Skeletal muscle satellite cell (primary cell): ENCODE measurements around the gene SNTG2.

Experiments
- H3K27me3 ChIP-seq: 2 replicates; pipeline ENCODE4 v1.7.0; 2013; ENCODE audit warnings: low read length; ENCODE audit not compliant: control insufficient read depth, insufficient read depth
- H3K36me3 ChIP-seq: 2 replicates; pipeline ENCODE4 v1.7.0; 2013; ENCODE audit warnings: mild to moderate bottlenecking, control low read depth, low read length; ENCODE audit not compliant: insufficient read depth
- H3K4me1 ChIP-seq: 2 replicates; pipeline ENCODE4 v1.7.0; 2013; ENCODE audit warnings: low read length; ENCODE audit not compliant: control insufficient read depth, insufficient read depth
- H3K4me2 ChIP-seq: 2 replicates; pipeline ENCODE4 v1.7.0; 2013; ENCODE audit warnings: mild to moderate bottlenecking, low read length
- H3K4me3 ChIP-seq: 2 replicates; pipeline ENCODE4 v1.7.0; 2013; ENCODE audit warnings: low read length
- H3K9ac ChIP-seq: 2 replicates; pipeline ENCODE4 v1.7.0; 2013; ENCODE audit warnings: mild to moderate bottlenecking, low read depth, low read length, moderate library complexity
- H3K9me3 ChIP-seq: replicated peaks from 2 replicates; pipeline ENCODE4 v1.7.0; 2013; ENCODE audit warnings: mild to moderate bottlenecking, control low read depth, low read length

Gene SNTG2

DNA sequence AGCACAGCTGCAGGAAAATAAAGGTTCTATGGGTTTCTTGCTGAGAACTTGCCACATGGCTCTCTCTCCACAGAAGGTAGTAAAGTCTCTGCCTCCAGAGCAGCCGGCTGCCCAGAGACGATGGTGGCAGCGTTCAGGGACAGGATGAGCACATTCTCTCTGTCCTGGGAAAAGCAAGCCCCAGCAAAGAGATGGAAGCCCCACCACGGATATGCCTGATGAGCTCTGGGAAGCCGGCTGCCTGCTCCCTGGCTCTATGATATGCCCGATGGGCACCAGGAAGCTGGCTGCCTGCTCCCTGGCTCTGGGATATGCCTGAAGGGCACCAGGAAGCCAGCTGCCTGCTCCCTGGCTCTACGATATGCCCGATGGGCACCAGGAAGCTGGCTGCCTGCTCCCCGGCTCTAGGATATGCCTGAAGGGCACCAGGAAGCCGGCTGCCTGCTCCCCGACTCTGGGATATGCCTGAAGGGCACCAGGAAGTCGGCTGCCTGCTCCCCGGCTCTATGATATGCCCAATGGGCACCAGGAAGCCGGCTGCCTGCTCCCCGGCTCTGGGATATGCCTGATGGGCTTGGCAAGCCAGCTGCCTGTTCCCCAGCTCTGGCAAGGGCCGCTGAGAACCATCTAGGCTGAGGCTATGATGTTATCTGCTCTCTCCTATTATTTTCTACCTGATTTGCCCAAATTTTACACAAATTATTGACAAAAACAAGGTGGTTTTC lies 21.5 kb upstream of the SNTG2 start:
- Histone ChIP-seq H3K9ac (no peak overlapping the region), H3K36me3 (no peaks in the 10 kb centered on the region), H3K4me1 (no peaks in the 10 kb centered on the region), H3K4me2 (no peak overlapping the region), H3K9me3 (peaks cover 10% of the 10 kb centered on the region), H3K27me3 (no peaks in the 10 kb centered on the region), H3K4me3 (no peak overlapping the region)

DNA sequence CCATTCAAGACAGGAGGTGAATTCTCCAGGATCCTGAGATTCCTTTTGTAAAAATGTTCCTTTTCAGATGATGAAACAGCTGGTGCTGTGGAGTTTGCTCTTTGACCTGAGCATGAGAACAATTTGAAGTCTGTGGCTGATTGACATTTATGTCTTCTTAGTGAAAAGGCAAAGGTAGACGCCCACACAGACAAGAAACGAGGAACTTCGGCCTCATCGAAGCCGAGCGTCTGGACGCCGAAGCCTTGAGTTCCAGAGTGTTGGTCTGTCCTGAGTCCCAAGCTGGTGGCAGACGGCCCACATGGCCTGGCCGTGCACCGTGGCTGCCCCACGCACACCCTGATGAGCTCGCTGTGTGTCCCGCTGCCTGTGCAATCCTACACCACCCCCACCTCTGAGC lies 20.7 kb upstream of the SNTG2 start:
- H3K9me3 ChIP-seq: peaks cover 10% of the 10 kb centered on the region
- H3K4me3 ChIP-seq: no peak overlapping the region
- no peak overlapping the region for H3K4me2 ChIP-seq
- no peak overlapping the region for H3K9ac ChIP-seq
- H3K36me3 ChIP-seq: no peaks in the 10 kb centered on the region
- no peaks in the 10 kb centered on the region for H3K4me1 ChIP-seq
- no peaks in the 10 kb centered on the region for H3K27me3 ChIP-seq

DNA sequence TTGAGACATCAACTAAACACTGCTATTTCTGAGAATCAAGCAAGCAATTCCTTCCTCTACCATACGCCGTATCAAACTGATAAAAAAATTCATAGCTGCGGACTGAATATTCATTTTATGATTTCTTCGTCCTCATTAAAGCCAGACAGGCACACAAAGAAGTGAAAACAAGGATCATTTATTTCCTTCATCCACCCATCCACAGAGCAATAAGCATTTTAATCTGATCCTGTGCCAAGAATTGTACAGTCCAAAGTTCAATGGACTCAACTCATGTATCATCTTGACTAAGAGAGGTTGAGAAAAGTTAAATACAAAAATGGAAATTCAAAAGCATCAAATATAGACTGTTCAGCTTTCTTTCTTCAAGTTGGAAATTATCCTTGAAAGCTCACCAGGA lies 19.7 kb upstream of the SNTG2 start:
- peaks cover 6% of the 10 kb centered on the region for H3K9me3 ChIP-seq
- no peak overlapping the region for H3K4me3 ChIP-seq
- H3K4me2 ChIP-seq: no peak overlapping the region
- no peaks in the 10 kb centered on the region for H3K4me1 ChIP-seq
- H3K27me3 ChIP-seq: no peaks in the 10 kb centered on the region
- H3K9ac ChIP-seq: no peak overlapping the region
- H3K36me3 ChIP-seq: no peaks in the 10 kb centered on the region

DNA sequence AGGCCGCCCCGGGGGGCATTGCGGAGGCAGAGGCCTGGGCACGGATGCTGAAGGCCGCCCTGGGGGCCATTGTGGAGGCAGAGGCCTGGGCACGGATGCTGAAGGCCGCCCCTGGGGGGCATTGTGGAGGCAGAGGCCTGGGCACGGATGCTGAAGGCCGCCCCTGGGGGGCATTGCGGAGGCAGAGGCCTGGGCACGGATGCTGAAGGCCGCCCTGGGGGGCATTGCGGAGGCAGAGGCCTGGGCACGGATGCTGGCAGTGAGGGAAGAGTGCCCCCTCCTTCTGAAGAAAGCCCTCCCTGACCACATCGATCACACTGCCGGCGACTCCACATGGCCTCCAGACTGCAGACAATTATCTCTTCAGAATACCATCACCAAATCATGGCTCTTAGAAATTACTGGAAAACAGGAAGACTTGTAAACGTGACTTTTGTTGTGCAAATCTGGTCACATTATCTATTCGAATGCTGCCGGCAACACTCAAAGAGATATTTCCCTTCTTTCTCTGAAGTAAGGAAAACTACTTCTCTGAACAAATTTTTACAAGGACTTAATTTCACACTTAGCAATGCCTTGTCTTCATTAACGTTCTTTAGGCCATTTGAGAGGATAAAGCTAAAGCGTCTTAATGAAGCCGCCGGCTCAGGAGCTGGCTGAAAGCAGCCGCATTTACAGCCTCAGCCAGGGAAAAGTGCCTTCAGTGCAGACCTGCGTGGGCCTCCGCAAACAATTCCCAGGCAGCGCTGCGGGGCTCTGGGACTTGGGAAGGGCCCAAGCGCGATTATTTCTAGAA lies 18.1 kb upstream of the SNTG2 start:
- no peak overlapping the region for H3K9ac ChIP-seq
- H3K4me3 ChIP-seq: no peak overlapping the region
- H3K4me2 ChIP-seq: no peak overlapping the region
- no peaks in the 10 kb centered on the region for H3K36me3 ChIP-seq
- no peaks in the 10 kb centered on the region for H3K4me1 ChIP-seq
- no peaks in the 10 kb centered on the region for H3K27me3 ChIP-seq
- H3K9me3 ChIP-seq: peaks cover 6% of the 10 kb centered on the region

DNA sequence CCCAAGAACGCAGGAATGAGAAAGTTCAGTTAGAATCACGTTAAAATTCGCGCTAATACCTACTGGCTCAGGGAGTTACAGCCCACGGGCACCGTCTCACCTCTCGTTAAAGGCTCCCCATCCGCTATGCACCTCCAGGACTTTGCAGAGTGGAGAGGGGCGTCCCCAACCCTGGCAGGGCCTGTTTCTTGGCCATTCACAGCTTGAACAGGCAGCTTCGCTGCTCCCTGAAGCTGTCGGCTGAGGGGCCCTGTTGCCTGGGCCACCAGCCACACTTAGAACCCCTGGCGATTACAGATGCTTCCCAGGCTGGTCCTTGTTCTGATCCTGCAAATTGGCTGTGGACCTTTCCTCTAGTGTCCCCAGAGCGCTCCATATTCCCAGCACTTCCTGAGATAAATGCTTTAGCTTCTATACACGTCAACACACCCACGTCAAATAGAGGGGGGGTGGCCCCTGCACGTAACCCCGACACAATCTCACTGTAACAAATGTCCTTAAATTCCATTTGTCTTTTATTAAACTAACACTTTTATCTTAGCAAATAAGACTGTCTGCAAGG lies 16.8 kb upstream of the SNTG2 start:
- Histone ChIP-seq H3K9ac (no peak overlapping the region), H3K4me2 (no peak overlapping the region), H3K4me3 (no peak overlapping the region), H3K9me3 (peaks cover 6% of the 10 kb centered on the region), H3K4me1 (no peaks in the 10 kb centered on the region), H3K27me3 (no peaks in the 10 kb centered on the region), H3K36me3 (no peaks in the 10 kb centered on the region)

DNA sequence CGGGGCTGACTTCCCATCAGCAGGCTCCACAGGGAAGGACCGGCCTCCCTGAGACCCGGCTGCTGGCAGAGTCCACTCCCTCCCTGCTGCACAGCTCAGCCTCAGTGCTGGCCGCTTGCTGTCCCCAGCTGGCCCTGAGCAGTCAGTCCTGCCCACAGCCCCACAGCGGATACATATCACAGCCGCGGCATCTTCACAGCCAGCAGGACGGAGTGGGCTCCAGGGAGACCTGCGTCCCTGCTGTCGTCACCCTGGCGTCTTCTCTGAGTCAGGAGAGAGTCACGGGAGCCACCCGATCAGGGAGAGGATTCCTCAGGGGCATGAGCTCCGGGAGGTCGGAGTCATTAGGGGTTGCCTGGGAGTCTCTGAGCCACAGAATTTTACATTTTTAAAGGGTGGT lies 13.1 kb upstream of the SNTG2 start:
- Histone ChIP-seq H3K36me3 (no peaks in the 10 kb centered on the region), H3K4me1 (no peaks in the 10 kb centered on the region), H3K9me3 (peaks cover 6% of the 10 kb centered on the region), H3K4me3 (no peak overlapping the region), H3K27me3 (no peaks in the 10 kb centered on the region), H3K4me2 (no peak overlapping the region), H3K9ac (no peak overlapping the region)

DNA sequence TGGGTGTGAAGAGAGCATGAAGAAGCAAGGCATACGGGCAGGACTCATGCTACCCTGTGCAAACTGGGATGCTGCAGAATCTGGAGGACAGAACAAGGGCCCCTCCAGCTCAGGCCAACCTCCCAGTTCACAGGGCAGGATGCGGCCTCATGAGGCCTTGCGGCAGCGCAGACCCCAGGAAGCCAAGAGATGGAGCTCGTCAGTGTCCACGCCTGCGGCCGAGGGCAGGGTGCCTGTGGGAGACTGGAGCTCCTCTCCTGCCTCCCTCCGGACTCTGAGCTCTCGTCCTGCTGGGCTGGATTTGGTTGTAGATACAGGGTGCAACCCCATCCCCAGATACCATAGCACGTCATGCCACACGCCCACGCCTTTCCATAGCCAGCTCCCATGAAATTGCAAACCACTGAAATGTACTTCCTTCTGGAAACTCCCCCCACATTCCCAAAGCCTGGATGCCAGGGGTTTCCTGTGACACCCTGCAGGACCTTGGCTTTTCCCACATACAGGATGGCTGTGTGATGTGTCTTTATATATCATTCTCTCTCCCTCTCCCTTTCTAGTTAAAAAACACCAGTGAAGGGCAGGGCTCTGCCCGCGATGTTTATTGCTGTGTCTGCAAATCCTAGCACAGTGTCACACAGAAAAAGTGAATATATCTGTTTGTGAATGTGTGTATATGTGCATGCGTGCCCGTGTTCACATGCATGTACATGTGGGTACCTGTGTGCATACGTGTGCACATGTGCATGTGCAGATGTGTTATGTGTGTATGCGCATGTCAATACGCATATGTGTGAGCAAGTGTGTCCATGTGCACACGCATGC lies 12.3 kb upstream of the SNTG2 start:
- Histone ChIP-seq H3K4me1 (no peaks in the 10 kb centered on the region), H3K4me2 (no peak overlapping the region), H3K4me3 (no peak overlapping the region), H3K36me3 (no peaks in the 10 kb centered on the region), H3K27me3 (no peaks in the 10 kb centered on the region), H3K9me3 (peaks cover 6% of the 10 kb centered on the region), H3K9ac (no peak overlapping the region)

DNA sequence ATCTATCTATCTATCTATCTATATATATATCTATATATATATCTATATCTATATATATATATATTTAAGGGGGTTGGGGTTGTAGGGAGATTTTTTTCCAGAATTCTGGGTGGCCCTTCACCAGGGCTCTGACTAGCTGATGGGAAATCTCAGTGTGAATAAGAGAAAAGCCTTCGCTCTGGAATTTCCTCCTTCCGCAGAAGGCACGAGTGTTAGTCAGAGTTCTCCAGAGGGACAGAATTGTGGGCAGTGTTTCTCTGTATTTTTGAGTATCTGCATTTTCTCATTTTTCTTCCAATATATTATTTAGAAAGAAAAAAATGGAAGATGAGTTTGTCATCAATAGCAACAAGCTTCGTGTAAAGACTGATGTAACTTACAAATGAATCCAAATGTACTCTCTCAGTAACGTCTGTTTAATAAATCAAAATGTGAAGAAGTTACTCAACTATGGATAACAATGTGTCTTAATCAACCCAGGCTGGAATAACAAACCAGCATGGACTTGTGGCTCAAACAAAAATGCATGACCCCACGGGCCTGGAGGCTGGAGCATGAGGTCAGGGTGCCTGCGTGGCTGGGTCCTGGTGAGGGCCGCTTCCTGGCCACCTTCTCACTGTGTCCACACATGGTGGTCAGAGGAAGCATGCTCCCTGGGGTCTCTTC lies 10.6 kb upstream of the SNTG2 start:
- H3K4me3 ChIP-seq: no peak overlapping the region
- H3K4me2 ChIP-seq: no peak overlapping the region

DNA sequence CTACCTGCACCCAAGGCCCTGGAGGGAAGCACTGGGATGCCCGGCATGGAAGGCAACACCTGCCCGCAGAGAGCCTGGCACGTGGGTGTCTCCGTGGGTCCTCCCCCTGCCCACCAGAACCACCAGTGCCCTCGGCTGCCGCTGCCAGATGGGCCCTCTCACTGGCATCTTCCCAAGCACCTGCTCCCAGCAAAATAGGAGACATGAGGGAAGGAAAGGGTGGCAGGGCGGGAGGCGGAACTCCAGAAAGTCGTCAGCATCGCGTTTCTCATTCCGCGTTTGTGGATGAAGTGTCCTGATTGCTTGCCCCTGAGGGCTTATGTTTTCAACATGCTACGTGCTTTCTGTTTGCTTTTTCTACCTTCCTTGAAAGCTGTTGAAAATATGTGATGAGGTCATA lies 8.8 kb upstream of the SNTG2 start:
- Histone ChIP-seq H3K27me3 (no peaks in the 10 kb centered on the region), H3K9me3 (peaks cover 7% of the 10 kb centered on the region), H3K4me1 (no peaks in the 10 kb centered on the region), H3K4me2 (no peak overlapping the region), H3K9ac (no peak overlapping the region), H3K36me3 (no peaks in the 10 kb centered on the region), H3K4me3 (no peak overlapping the region)

More for the DNA sequence above, 10.6 kb upstream of the SNTG2 start:
- Histone ChIP-seq H3K9me3 (peaks cover 7% of the 10 kb centered on the region), H3K4me1 (no peaks in the 10 kb centered on the region), H3K9ac (no peak overlapping the region), H3K36me3 (no peaks in the 10 kb centered on the region), H3K27me3 (no peaks in the 10 kb centered on the region)

DNA sequence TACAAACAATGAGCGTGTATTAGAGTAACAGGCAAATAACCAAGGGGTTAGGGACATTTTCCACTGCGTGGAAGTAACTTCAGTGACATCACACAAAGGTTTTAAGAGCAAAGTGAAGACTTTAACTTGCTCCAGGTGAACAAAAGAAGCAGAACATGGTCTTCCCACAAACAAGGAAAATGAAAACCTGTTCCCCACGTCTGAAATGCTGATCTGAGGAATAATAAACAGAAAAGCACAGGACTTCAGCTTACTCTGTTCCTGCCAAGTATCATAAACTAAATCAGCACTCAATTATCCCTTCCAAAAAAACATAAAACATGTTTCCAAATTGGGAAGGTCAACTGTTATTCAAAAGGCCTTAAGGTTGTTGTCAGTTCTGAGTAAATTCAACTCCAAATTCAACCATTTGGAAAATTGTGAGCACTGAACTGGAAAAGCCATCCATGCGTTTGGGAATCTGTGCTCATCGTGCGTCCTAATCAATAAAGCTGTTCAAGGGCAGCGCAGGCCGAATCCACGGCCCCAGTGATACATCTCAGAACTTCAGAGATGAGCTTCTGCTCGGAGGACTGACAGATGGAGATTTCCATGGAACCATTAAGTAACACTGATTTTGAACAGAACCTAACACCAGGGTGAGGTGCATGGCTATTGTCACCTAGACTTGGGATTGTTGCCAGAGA lies 7.7 kb upstream of the SNTG2 start:
- Histone ChIP-seq H3K9ac (no peak overlapping the region), H3K4me1 (no peaks in the 10 kb centered on the region), H3K36me3 (no peaks in the 10 kb centered on the region), H3K4me3 (no peak overlapping the region), H3K27me3 (no peaks in the 10 kb centered on the region), H3K4me2 (no peak overlapping the region), H3K9me3 (peaks cover 7% of the 10 kb centered on the region)
